Subcutaneous abdominal adipose tissue (tissue), 5 donors: ENCODE measurements around the gene AP1S1.
"Not testable (repeated sequence)": the region's sequence is repeated elsewhere in the genome, so short reads cannot be mapped to it uniquely, and the experiment has no call there.

Source experiments
- H3K27ac ChIP-seq: one replicate; pipeline ENCODE4 v1.7.0; 2013; ENCODE audit warnings: low read depth, mild to moderate bottlenecking, inconsistent platforms, low read length, moderate library complexity
- H3K27me3 ChIP-seq, 5 donors: one replicate each; pipeline ENCODE4 v1.7.0; 2013; ENCODE audit warnings: low read length in 5 of 5, inconsistent platforms in 1 of 5; ENCODE audit not compliant: control insufficient read depth in 5 of 5, insufficient read depth in 4 of 5
- H3K36me3 ChIP-seq, 5 donors: one replicate each; pipeline ENCODE4 v1.7.0; 2013; ENCODE audit warnings: low read length in 5 of 5; ENCODE audit not compliant: control insufficient read depth in 5 of 5, insufficient read depth in 5 of 5
- H3K4me1 ChIP-seq, 5 donors: one replicate each; pipeline ENCODE4 v1.7.0; 2013; ENCODE audit warnings: low read length in 5 of 5, mild to moderate bottlenecking in 3 of 5, moderate library complexity in 1 of 5; ENCODE audit not compliant: control insufficient read depth in 5 of 5, insufficient read depth in 5 of 5
- H3K4me3 ChIP-seq, 5 donors: one replicate each; pipeline ENCODE4 v1.7.0; 2013; ENCODE audit warnings: low read length in 5 of 5, low read depth in 1 of 5
- H3K9ac ChIP-seq, 5 donors: one replicate each; pipeline ENCODE4 v1.7.0; 2013; ENCODE audit warnings: low read length in 5 of 5, mild to moderate bottlenecking in 4 of 5, moderate library complexity in 3 of 5
- H3K9me3 ChIP-seq, 5 donors: one replicate each; pipeline ENCODE4 v1.7.0; 2013; ENCODE audit warnings: low read length in 5 of 5; ENCODE audit not compliant: control insufficient read depth in 5 of 5
- donor health status: healthy.
- donor health status: healthy.
- donor health status: healthy.
- donor health status: healthy.
- donor health status: healthy.

Gene AP1S1

GRCh38 chr7:101132626-101133600 is 21.4 kb upstream of the AP1S1 start:
- peaks cover 0 to 11% (median 0%) of the 10 kb centered on the region in 5 donors for H3K27me3 ChIP-seq
- not testable (repeated sequence) for H3K27ac ChIP-seq, H3K9ac ChIP-seq, H3K36me3 ChIP-seq, H3K9me3 ChIP-seq, H3K4me3 ChIP-seq
- H3K4me1 ChIP-seq: peaks cover 0 to 10% (median 7%) of the 10 kb centered on the region in 5 donors

- peaks cover 0 to 11% (median 0%) of the 10 kb centered on the region in 5 donors for H3K27me3 ChIP-seq
- peaks cover 0 to 10% (median 7%) of the 10 kb centered on the region in 5 donors for H3K4me1 ChIP-seq
- H3K36me3 ChIP-seq: peaks cover 0 to 7% (median 3%) of the 10 kb centered on the region in 5 donors
- H3K9ac ChIP-seq: no peak overlapping the region
- H3K9me3 ChIP-seq: no peaks in the 10 kb centered on the region
- H3K4me3 ChIP-seq: no peak overlapping the region
- no peak overlapping the region for H3K27ac ChIP-seq
Observed at GRCh38 chr7:101133621-101134398, 20.5 kb upstream of the AP1S1 start.

- Histone ChIP-seq H3K9ac (no peak overlapping the region), H3K36me3 (peaks cover 0 to 7% (median 3%) of the 10 kb centered on the region in 5 donors), H3K4me1 (peaks cover 0 to 10% (median 7%) of the 10 kb centered on the region in 5 donors), H3K4me3 (no peak overlapping the region), H3K27ac (no peak overlapping the region), H3K9me3 (no peaks in the 10 kb centered on the region), H3K27me3 (peaks cover 0 to 11% (median 0%) of the 10 kb centered on the region in 5 donors)
Observed at GRCh38 chr7:101134399-101134980, 19.8 kb upstream of the AP1S1 start.

- peaks cover 0 to 3% (median 0%) of the 10 kb centered on the region in 5 donors for H3K27me3 ChIP-seq
- H3K4me1 ChIP-seq: peaks cover 0 to 10% (median 7%) of the 10 kb centered on the region in 5 donors
- no peaks in the 10 kb centered on the region for H3K9me3 ChIP-seq
- H3K27ac ChIP-seq: peak overlapping the region; percentile 57
- H3K4me3 ChIP-seq: peak overlapping the region in 2 of 5 donors; percentile 20 to 22
- peaks cover 0 to 5% (median 0%) of the 10 kb centered on the region in 5 donors for H3K36me3 ChIP-seq
- H3K9ac ChIP-seq: peak overlapping the region in 3 of 5 donors; percentile 14 to 39 (median 16)
Observed at GRCh38 chr7:101137651-101138212, 16.5 kb upstream of the AP1S1 start.

- Histone ChIP-seq H3K9me3 (no peaks in the 10 kb centered on the region), H3K9ac (peak overlapping the region in 2 of 5 donors; percentile 14 to 39), H3K36me3 (peaks cover 0 to 3% (median 0%) of the 10 kb centered on the region in 5 donors), H3K27me3 (peaks cover 0 to 7% (median 0%) of the 10 kb centered on the region in 5 donors), H3K4me3 (peak overlapping the region in 3 of 5 donors; percentile 20 to 22 (median 22)), H3K27ac (peak overlapping the region; percentile 57), H3K4me1 (peaks cover 0 to 10% (median 7%) of the 10 kb centered on the region in 5 donors)
Observed at GRCh38 chr7:101138213-101138870, 15.9 kb upstream of the AP1S1 start.

GRCh38 chr7:101140339-101140699 is 14.0 kb upstream of the AP1S1 start:
- Histone ChIP-seq H3K9ac (peak overlapping the region in 1 of 5 donors; percentile 20), H3K4me3 (no peak overlapping the region), H3K4me1 (peaks cover 0 to 10% (median 7%) of the 10 kb centered on the region in 5 donors), H3K36me3 (no peaks in the 10 kb centered on the region), H3K27ac (no peak overlapping the region), H3K27me3 (peaks cover 0 to 3% (median 0%) of the 10 kb centered on the region in 5 donors), H3K9me3 (no peaks in the 10 kb centered on the region)

GRCh38 chr7:101140746-101141382 is 13.4 kb upstream of the AP1S1 start:
- Histone ChIP-seq H3K9ac (peak overlapping the region in 1 of 5 donors; percentile 20), H3K4me3 (no peak overlapping the region), H3K9me3 (no peaks in the 10 kb centered on the region), H3K27me3 (peaks cover 0 to 5% (median under 1%) of the 10 kb centered on the region in 5 donors), H3K27ac (no peak overlapping the region), H3K36me3 (no peaks in the 10 kb centered on the region), H3K4me1 (peaks cover 0 to 10% (median 7%) of the 10 kb centered on the region in 5 donors)

- Histone ChIP-seq H3K27me3 (no peaks in the 10 kb centered on the region), H3K9ac (no peak overlapping the region), H3K9me3 (no peaks in the 10 kb centered on the region), H3K36me3 (peaks cover 0 to 7% (median 3%) of the 10 kb centered on the region in 5 donors), H3K4me1 (peaks cover 0 to 18% (median 11%) of the 10 kb centered on the region in 5 donors), H3K4me3 (no peak overlapping the region), H3K27ac (no peak overlapping the region)
Observed at GRCh38 chr7:101151908-101152651, 2.2 kb upstream of the AP1S1 start.
